Subcutaneous adipose tissue (tissue), 4 donors: ENCODE measurements around the gene RASGRP2. TPM values are rescaled to one million over a fixed set of nuclear protein-coding genes. Genes with fewer than 3 reads are reported as not detected.

Source experiments
- CTCF ChIP-seq: fragments of 450-650 bp; IDR thresholded peaks from one replicate; pipeline ENCODE4 v1.5.1; 2016; ENCODE audit warnings: low read depth, mild to moderate bottlenecking, control low read depth, antibody characterized with exemption, moderate library complexity
- total RNA-seq, 4 donors: library from RNA; depleted of rRNA; stranded (reverse); fragments of >200 nt; gene quantifications; one replicate each; pipeline ENCODE4 v1.1.0, GENCODE V29; 2016

RASGRP2 gene
- total RNA-seq, 4 donors from 2014 or later = 6.8 to 47.5 (median 14.6) TPM

GRCh38 chr11:64747961-64748665 lies 4.2 kb upstream of the RASGRP2 start:
- TF ChIP-seq CTCF = no peak

GRCh38 chr11:64746486-64746885 lies 2.5 kb upstream of the RASGRP2 start:
- no peak for TF ChIP-seq CTCF

DNA sequence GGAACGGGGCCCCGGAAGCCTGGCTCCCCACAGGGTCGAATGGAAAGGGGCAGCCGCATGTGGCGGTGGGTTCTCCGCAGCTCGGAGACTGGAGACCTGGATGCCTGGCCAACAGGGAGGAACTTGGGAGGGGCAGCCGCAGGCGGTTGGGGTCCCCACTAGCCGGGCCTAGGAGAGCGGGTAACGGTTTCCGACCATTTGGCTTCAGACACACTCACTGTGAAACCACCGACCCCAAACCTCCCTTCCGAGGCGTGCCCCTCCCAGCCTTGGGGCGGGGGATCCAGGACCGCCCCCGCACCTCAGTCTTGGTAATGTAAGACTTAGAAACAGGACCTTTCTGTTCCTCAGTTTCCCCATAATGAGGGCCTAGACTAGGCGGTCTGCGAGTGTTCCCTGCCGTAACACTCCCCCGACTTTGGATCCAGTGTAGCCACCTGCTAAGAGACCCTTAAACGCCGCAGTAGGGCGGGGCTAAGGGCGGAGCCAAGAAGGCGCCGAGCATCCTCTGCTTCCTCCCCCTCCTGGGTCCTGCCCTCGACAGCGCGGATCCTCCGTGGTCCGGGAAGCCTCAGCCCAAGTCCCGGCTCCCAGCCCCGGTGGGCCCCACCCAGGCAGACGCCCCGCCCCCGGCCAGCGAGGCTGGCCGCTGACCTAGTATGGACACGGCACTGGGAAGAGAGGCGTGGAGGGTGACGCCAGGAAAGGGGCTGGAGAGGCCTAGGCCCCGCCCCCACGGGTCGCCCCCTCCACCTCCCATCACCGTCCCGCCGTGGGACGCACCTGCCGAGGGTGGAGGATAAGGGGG lies 1.8 kb upstream of the RASGRP2 start:
- TF ChIP-seq CTCF = no peak

DNA sequence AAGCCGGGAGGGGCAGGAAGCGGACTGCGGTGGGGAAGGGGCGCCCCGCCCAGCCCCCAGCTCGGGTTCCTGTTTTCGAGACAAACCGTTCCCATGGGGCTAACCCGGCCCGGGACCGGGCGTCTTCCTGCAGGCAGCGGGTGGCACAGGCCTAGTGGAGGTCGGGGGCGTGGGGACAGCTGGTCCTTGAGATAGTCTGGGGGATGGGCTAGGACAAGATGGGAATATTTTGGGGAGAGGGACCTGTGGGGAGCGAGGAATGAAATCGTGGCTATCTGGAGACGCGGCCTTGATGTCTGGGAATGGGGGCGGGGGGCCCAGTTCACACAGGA lies 1.2 kb upstream of the RASGRP2 start:
- TF ChIP-seq CTCF = no peak

DNA sequence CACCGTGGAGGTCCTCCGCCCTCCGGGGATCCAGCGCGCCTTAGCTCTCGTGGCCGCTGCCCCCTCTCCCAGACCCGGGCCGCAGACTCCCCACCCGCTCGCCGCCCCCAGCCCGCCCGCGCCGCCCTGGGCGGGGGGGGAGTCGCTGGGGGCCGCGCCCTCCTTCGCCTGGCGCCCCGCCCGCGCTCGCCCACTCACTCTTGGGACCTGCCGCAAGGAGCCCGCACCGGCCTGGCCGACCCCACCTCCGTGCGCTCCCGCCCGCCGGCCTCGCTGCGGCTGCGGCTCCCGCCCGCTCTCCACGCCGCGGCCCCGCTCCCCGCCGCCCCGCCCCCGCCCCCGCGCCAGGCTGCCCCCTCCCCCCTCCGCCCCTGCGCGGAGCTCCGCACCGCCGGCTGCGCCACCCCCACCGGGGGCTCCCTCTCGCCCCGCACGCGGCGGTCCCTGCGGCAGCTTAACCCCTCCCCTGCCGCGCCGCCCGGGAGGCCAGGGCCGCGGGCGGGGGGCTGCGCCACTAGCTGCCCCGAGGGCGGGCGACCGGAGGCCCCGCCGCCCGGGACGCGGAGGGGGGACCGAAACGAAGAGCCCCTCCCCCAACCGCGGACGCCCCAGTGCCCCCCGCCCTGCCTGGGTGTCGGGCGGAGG lies 724 bp upstream of the RASGRP2 start:
- TF ChIP-seq CTCF = no peak

DNA sequence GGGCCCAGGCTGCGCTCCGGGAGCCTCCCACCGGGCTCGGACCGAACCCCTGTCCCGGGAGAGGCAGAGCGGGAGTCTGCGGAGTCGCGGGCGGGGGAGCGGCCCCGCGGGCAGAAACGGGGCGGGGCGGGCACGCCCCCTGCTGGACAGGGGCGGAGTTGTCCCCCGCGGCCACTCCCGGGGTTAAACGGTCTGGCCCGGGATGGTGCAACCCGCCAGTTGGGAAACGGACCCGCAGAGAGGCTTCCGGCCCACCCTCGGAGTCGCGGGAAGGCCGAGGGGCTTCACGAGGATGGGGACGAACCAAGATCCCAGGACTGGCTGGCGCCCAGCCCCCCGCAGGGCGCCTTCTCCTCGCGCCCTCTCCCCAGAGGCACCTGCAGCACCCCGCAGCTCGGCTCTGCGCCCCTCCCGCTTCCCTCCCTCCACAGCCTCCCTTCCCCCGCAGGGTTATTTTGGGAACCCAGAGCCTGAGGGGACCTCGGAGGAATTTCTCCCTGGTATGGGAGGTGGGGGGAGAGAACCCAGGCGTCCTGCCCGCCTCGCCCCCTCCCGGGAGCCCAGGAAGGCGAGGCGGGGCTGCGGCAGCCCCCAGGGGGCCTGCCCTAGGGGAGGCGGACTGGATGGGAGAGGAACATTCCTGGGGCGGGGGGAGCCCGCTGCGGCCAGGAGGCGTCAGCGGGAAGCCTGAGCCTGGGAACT lies 902 bp downstream of the RASGRP2 start:
- TF ChIP-seq CTCF = no peak
